GM18520 (cell line): Measurements from ENCODE around the gene OBSCN.

ENCODE experiments used
- ATAC-seq: cut with Tn5 transposase; IDR thresholded peaks from one replicate; pipeline ENCODE4 v1.9.1; 2021; ENCODE audit not compliant: unreplicated experiment

OBSCN gene

GRCh38 chr1:228364068-228364705 lies 156.3 kb downstream of the OBSCN start:
- no peak for ATAC-seq

DNA sequence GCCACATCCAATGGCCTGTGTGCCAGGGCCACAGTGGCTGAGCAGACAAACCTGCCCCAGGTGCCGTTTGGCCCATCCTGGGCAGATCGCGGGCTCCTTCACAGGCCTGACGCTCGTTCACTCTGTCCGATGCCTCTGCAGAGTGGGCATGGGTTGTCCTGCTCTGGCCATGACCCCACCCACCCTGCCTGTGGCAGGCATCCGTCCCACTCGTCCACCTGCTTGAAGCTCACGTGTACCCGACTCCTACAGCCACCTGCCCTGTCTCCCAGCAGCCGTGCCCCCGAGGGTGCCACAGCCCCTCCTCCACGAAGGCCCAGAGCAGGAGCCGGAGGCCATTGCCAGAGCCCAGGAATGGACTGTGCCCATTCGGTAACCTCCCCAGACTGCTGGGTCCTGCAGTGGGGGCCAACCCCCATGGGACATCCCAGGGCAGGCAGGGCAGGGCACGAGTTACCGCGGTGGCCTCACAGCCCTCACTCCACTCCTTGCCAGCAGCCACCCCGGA lies 156.9 kb downstream of the OBSCN start:
- no peak for ATAC-seq

- no peak for ATAC-seq
Measured at GRCh38 chr1:228365271-228366061, 157.6 kb downstream of the OBSCN start.

DNA sequence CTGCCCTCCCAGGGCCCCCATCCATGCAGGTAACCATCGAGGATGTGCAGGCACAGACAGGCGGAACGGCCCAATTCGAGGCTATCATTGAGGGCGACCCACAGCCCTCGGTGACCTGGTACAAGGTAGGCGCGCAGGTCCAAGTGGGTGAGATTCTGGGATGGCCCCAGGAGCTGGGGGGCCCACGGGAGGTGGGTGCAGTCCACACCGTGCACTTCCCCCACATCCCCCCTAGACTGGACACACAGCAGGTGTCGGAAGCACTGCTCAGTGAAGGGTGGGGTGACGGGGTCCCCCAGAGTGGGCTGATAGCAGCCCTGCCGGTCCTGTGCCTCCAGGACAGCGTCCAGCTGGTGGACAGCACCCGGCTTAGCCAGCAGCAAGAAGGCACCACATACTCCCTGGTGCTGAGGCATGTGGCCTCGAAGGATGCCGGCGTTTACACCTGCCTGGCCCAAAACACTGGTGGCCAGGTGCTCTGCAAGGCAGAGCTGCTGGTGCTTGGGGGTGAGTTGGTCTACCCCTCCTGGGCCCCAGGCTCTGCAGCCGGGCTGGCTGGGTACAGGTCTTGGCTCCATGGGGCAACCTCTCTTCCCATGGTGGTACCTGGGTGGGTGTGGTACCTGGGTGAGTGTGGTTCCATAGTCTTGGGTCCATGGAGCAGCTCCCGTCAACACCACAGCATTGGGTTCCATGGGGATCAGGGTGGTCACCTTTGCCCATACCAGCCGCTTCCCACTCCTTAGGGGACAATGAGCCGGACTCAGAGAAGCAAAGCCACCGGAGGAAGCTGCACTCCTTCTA lies 158.4 kb downstream of the OBSCN start:
- no peak for ATAC-seq

- ATAC-seq, result no peak
Measured at GRCh38 chr1:228366866-228367741, 159.3 kb downstream of the OBSCN start.

DNA sequence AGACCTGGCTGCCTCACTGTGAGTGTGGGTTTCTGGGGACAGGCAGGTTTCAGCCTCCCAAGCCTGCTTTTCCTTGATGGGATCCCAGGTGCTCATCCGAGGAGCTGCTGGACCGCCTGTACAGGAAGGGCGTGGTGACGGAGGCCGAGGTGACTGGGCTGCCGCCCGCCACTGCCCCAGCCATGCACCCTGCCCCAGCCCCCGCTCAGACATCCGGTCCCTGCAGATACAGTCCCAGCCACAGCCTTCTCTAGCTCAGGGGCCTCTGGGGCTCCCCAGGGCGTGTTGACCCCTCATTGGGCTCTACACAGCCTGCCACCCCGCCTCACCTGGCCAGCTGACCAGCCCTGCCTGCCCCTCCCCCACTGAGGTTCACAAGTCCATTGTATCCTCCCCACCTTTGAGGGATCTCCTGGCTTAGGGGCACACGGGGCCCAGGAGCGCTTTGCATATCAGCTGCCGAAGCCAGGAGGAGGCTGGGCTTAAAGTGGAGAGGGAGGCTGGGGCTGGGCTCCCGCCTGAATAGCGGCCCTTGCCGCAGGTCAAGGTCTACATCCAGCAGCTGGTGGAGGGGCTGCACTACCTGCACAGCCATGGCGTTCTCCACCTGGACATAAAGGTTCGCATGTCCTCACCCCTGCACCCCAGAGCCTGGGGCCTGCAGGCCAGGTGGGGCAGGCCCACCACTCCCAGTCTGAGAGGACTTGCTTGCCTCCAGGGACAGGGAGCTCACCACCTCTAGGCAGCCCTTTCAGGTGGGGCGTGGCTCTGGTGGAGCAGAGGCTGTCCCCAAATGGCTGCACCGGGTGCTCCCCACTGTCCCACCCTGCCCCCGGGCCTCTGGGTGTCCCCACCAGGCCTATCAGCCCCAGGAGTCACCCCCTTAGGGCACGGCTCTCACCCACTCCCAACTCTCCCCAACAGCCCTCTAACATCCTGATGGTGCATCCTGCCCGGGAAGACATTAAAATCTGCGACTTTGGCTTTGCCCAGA lies 160.3 kb downstream of the OBSCN start:
- ATAC-seq, result no peak

DNA sequence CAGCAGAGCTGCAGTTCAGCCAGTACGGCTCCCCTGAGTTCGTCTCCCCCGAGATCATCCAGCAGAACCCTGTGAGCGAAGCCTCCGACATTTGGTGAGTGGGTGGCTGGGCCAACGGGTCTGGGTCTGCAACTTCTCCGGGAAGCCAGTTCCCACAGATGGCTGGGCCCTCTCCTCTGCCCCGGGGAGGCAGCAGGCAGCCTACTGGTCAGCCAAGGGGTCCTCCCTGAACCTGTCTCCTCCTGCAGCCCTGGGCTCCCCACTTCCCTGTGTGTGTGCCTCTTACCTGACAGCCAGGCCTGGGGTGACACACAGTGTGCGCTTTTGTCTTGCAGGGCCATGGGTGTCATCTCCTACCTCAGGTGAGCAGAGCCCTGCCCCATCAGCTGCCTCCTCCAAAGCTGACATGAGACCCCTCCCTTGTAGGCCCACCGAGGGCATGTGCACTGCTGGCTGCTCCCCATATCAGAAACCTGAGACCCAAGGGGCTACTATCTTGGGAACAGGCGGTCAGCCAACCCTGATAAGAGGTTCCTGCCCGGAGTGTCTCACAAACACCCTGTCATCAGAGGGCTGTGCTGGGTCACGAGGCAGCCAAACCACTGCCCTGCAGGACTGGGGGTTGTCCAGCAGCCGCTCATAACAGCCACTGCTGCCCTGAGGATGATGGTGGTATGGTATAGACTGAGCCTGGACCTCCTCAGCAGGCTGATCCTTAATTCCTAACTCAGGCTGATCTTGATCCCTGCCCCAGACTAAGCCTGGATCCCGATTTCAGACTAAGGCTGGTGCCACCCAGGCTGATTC lies 161.2 kb downstream of the OBSCN start:
- no peak for ATAC-seq

- ATAC-seq, result no peak
Measured at GRCh38 chr1:228369608-228370438, 162.0 kb downstream of the OBSCN start.

- no peak for ATAC-seq
Measured at GRCh38 chr1:228370439-228370940, 162.6 kb downstream of the OBSCN start.

GRCh38 chr1:228370941-228371740 lies 163.3 kb downstream of the OBSCN start:
- ATAC-seq, result no peak

GRCh38 chr1:228371741-228372182 lies 163.9 kb downstream of the OBSCN start:
- ATAC-seq, result no peak

DNA sequence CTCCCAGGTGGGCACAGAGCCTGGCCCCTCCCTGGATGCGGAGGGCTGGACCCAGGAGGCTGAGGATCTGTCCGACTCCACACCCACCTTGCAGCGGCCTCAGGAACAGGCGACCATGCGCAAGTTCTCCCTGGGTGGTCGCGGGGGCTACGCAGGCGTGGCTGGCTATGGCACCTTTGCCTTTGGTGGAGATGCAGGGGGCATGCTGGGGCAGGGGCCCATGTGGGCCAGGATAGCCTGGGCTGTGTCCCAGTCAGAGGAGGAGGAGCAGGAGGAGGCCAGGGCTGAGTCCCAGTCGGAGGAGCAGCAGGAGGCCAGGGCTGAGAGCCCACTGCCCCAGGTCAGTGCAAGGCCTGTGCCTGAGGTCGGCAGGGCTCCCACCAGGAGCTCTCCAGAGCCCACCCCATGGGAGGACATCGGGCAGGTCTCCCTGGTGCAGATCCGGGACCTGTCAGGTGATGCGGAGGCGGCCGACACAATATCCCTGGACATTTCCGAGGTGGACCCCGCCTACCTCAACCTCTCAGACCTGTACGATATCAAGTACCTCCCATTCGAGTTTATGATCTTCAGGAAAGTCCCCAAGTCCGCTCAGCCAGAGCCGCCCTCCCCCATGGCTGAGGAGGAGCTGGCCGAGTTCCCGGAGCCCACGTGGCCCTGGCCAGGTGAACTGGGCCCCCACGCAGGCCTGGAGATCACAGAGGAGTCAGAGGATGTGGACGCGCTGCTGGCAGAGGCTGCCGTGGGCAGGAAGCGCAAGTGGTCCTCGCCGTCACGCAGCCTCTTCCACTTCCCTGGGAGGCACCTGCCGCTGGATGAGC lies 164.5 kb downstream of the OBSCN start:
- ATAC-seq, result no peak

DNA sequence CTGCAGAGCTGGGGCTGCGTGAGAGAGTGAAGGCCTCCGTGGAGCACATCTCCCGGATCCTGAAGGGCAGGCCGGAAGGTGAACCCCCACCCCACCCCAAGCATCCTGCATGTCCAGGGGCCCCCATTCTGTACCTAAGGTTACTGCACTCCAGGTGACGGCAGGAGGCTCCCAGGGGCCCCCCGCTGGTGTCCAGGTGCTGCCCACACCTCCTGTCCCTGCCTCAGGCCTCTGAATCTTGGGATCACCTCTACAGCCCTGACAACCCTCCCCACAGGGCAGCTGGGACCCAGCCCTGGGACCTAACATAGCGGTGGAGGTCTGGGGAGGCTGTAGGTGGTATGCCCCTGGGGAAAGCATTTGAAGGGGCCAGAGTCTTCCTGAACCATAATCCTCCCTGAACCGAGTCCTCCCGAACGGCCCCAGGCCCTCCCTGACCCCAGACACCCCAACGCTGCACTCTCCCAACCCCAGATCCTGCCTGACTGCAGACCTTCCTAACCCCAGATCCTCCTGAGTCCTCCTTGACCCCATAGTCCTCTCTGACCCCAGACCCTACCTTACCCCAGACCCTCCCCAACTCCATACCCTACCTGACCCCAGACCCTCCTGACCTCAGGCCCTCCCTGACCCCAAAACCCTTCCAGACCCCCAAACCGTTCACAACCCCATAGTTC lies 165.3 kb downstream of the OBSCN start:
- ATAC-seq, result no peak

- ATAC-seq, result no peak
Measured at GRCh38 chr1:228373681-228374571, 166.1 kb downstream of the OBSCN start.
